H7 (cell line): ENCODE data around the gene TINAGL1. TPM values are rescaled to one million over a fixed set of nuclear protein-coding genes. Genes with fewer than 3 reads are reported as not detected.

Experiments
- DNase-seq: peaks from one replicate; pipeline ENCODE4 v3.0.0; 2012
- H3K27me3 ChIP-seq: 2 replicates; pipeline ENCODE4 v1.6.0; 2011; ENCODE audit warnings: mild to moderate bottlenecking, low read length; ENCODE audit not compliant: control insufficient read depth, insufficient read depth
- H3K36me3 ChIP-seq: replicated peaks from 2 replicates; pipeline ENCODE4 v1.5.1; 2011; ENCODE audit warnings: low read length; ENCODE audit not compliant: control insufficient read depth, insufficient read depth
- H3K4me3 ChIP-seq: 2 replicates; pipeline ENCODE4 v1.5.1; 2011; ENCODE audit warnings: low read depth, mild to moderate bottlenecking, control low read depth, low read length, moderate library complexity; ENCODE audit not compliant: insufficient read depth
- total RNA-seq: library from RNA; depleted of rRNA; stranded (reverse); fragments of >200 nt; shearing (Covaris generic); gene quantifications from 2 replicates; pipeline ENCODE4 v1.2.3, GENCODE V29; 2014

TINAGL1 gene
- total RNA-seq, 1 experiment from 2014 or later, result 11.5 TPM

DNA sequence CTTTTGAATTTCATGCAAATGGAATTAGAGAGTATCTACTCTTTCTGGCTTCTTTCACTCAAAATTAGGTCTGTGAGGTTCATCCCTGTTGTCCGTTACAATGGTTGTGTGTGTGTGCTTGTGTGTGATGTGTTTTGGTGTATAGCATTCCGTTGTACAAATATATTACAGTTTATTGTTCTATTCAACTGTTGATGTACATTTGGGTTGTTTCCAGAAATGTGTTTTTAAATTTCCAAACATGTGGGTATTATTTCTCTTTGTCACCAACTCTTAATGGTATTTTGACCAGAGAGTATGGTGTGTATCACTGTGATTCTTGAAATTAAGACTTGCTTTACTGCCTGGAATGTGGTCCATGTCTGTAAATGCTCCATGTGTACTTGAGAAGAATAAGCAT is 24.3 kb downstream of the TINAGL1 start:
- Histone ChIP-seq H3K36me3 (no peaks in the 10 kb centered on the region), H3K27me3 (no peaks in the 10 kb centered on the region)

DNA sequence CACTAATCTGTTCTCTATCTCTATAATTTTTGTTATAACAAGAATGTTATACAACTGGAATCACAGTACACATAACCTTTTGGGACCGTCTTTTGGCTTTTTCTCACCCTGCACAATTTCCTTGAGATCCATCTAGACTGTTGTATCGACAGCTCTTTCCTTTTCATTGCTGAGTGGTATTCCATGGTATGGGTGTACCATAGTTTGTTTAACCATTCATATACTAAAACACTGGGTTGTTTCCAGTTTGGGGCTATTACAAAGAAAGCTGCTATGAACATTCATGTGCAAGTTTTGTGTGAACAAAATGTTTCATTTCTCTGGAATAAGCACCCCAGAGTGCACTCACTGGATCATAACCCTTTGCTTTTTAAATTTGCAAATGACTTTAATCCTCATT is 25.8 kb downstream of the TINAGL1 start:
- Histone ChIP-seq H3K27me3 (no peaks in the 10 kb centered on the region), H3K4me3 (no peak overlapping the region), H3K36me3 (no peaks in the 10 kb centered on the region)
- DNase-seq, result no peak

More for the DNA sequence above, 24.3 kb downstream of the TINAGL1 start:
- no peak for DNase-seq
- H3K4me3 ChIP-seq, result no peak overlapping the region

DNA sequence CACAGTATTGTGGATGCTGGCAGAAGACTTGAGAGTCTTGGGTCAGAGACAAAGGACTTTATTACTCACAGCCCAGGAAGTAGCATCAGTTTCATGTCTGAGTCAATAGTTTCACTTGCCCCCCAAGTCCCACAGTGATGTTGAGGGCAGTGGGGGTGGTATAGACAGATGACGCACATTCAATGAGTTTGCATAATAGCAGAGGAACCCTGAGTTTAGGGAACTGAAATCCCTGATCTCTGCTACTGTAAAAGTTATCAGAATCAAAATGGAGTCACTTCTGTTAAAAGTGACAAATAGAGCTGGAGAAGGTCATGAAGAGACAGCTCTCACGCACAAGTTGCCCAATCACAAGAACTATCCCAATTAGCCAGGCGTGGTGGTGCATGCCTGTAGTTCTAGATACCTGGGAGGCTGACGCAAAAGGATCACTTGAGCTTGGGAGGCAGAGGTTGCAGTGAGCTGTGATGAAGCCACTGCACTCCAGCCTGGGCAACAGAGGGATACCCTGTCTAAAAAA is 29.7 kb downstream of the TINAGL1 start:
- Histone ChIP-seq H3K36me3 (no peaks in the 10 kb centered on the region), H3K4me3 (no peak overlapping the region), H3K27me3 (no peaks in the 10 kb centered on the region)
- no peak for DNase-seq

DNA sequence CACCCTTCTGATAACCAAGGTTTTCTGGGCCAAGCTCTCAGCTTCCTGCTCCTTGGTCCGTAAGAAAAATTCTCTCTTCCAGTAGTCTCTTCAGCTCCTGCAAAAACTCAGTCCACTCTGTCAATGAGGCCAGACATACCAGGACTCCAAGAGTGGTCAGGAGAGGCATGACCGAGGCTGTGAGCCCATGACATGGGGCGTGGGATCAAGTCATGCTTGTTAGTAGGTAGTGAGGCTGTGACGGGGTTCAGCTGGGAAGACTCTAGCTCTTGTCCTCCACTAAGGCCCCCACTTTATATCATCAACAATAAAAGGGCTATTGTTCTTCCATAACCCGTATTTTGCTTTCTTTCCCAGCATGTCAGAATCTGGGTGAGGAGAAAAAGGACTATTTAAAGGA is 31.0 kb downstream of the TINAGL1 start:
- Histone ChIP-seq H3K27me3 (no peaks in the 10 kb centered on the region), H3K36me3 (no peaks in the 10 kb centered on the region), H3K4me3 (no peak overlapping the region)
- DNase-seq, result no peak

DNA sequence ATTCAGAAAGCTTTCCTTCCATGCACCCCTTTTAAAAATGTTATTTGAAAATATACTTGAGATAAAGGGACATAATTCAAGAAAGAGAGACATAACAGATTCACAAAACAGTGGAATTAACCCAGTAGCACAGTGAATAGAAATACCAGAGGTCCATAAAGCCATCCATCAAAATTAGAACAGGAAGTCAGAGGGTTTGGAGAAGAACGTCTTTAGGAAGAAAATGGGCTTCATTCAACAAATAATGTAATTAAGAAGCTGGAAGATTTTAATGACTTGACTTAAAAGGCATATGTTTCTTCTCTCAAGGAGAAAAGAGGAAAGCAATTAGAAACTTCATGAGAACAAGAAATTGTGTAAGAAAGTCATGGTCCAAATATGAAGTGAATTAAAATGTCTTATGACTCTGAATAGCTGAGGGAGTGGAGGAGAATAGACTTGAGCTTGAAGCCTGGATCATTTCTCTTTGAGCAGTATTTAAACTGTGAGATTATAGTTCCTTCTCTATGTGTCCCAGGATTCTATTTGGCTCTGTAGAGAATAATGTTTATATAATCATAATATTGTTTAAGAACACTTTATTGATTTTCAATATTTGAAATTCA is 33.3 kb downstream of the TINAGL1 start:
- no peak for DNase-seq
- Histone ChIP-seq H3K4me3 (no peak overlapping the region), H3K36me3 (no peaks in the 10 kb centered on the region), H3K27me3 (no peaks in the 10 kb centered on the region)

DNA sequence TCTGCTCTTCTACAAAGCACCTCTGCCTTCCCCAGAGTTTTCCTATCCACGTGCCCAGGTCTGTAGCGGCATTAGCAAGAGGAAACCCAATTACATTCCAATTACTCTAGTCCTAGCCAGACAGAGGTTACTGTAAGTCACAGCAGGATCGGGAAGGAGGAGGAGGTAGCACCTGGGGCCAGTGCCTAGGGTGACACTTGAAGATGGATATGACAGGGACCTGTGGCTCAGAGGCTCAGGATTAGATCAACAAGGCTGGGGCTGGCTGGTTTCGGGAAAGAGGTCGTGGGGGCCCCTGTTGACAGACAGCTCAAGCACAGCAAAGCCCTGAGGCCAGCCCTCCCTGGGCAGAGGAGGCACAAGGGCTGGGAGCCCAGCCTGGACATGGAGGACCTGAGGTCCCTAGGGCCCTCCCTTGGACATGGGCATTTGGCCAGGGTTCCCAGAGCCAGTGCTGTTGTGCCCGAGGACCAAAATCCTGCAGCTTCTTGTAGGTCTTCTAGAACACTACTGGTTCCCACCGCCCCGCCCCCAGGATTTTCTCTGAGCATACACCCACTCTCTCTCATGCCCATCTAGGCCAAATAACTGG is 38.2 kb downstream of the TINAGL1 start:
- no peak for DNase-seq
- no peak overlapping the region for H3K4me3 ChIP-seq
- no peaks in the 10 kb centered on the region for H3K36me3 ChIP-seq
- peaks cover 30% of the 10 kb centered on the region for H3K27me3 ChIP-seq

DNA sequence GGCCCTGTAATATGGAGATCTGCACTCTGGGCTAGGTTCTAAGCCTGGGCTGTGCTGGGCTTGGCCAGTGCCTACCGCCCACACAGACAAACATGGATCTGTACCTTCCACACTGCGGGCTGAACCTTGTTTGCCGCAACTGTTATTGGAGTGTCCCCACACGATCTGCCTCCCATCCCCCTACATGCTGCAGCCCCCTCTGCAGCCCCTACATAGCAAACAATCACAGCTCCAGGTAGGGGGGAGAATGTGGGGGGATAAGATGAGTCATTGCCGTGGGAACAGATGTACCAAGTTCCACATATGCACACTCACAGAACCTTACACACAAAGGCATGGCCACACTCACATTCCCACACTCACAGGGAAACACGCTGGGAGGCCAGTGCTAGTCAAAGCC is 39.1 kb downstream of the TINAGL1 start:
- no peak for DNase-seq
- H3K36me3 ChIP-seq, result no peaks in the 10 kb centered on the region
- H3K27me3 ChIP-seq, result peaks cover 30% of the 10 kb centered on the region
- no peak overlapping the region for H3K4me3 ChIP-seq

DNA sequence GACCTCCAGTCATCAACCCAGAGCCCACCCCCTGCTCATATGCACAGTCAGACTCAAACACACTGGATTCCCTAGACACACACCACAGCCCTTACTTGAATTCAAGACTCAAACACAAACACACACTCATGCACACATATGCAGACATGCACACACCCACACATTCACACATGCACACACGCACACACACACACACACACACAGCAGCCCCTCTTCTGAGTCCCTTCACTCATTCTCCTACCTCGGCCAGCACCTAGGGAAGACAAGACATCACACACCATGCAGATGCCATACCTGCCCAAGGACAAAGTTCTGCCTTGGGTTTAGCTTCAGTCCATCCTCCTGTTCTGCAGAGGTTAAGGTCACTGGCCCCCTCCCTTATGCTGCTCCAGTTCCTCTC is 39.6 kb downstream of the TINAGL1 start:
- no peak for DNase-seq
- Histone ChIP-seq H3K27me3 (peaks cover 30% of the 10 kb centered on the region), H3K4me3 (no peak overlapping the region)

DNA sequence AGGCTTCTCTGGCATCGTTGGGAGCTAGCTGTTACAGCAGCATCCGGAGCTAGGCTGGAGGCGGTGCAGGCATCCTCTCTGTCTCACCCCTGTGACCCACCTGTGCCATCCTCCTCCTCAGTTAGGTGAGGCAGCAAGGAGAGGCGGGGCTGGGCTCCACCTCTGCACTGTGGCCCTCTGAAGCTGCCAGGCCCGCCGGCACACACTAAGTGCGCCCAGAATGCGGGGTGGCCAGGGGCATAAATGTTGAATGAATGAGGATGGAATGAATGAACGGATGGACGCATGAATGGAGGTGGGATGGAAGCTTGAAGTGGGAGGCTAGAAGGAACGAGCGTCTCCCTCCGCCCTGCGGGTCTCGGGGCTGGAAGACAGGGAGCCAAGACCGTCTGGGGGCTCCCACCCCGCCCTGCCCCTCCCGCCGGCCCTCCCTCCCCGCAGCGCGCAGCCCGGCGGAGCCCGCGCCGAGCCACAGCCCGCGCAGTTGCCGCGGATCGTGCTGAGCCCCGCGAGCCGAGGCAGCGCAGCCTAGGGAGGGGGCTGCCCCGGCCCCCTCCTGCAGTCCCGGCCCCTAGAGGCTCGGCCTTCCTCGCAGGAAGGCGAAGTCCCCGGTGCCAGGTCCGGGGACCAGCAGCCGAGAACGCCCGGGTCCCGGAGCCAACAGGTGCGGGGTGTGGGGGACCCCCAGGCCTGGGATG is 41.1 kb downstream of the TINAGL1 start, which contains the start of gene HCRTR1:
TSS of gene HCRTR1 (plus strand) at position 472 of the 698 bp plus-strand sequence. CDS start 1,504 bp downstream, outside the sequence.
- Histone ChIP-seq H3K27me3 (peaks cover 30% of the 10 kb centered on the region), H3K36me3 (no peaks in the 10 kb centered on the region), H3K4me3 (peak within 1 kb of the TSS; percentile 75)
- DNase-seq, result peak; percentile 81

More for the DNA sequence above, 39.6 kb downstream of the TINAGL1 start:
- no peaks in the 10 kb centered on the region for H3K36me3 ChIP-seq

DNA sequence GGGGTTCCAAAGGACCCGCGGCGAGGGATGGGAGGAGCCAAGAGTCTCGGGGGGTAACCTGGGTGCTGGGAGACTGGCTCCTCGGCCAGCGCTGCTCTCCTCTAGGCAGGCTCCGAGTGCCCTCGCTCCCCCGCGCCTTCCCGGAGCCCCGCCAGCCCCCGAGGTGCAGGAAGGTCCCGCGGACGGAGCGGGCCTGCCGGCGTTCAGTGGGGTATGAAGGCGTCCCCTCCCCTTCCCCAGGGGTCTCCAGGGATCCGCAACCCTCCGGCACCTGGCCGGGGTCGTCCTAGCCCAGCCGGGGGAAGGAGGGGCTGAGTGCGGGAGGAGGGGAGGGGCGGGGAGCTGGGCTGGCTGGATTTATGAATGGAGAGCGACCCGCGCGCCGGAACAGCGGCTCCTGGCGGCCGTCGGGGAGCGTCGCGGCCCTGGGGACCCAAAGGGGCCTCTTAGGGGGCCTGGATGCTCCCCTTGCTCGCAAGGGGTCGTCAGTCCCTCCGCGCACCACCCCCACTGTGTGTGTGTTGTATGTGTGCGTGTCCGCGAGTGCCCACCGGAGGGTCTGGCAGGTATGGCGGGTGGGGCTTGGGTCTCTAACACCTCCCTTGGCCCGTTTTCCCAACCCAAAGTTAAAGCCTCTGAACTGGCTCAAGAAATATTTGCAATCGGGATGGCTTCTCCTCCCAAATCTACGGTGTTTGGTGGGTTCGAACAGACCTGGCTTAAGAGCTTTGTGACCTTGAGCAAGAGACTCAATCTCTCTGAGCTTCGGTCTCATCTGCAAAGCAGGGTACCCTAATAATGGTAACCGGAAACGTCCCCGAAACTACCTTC is 41.8 kb downstream of the TINAGL1 start:
- Histone ChIP-seq H3K4me3 (peak overlapping the region; percentile 75), H3K36me3 (no peaks in the 10 kb centered on the region), H3K27me3 (peaks cover 30% of the 10 kb centered on the region)
- peak; percentile 97 for DNase-seq

DNA sequence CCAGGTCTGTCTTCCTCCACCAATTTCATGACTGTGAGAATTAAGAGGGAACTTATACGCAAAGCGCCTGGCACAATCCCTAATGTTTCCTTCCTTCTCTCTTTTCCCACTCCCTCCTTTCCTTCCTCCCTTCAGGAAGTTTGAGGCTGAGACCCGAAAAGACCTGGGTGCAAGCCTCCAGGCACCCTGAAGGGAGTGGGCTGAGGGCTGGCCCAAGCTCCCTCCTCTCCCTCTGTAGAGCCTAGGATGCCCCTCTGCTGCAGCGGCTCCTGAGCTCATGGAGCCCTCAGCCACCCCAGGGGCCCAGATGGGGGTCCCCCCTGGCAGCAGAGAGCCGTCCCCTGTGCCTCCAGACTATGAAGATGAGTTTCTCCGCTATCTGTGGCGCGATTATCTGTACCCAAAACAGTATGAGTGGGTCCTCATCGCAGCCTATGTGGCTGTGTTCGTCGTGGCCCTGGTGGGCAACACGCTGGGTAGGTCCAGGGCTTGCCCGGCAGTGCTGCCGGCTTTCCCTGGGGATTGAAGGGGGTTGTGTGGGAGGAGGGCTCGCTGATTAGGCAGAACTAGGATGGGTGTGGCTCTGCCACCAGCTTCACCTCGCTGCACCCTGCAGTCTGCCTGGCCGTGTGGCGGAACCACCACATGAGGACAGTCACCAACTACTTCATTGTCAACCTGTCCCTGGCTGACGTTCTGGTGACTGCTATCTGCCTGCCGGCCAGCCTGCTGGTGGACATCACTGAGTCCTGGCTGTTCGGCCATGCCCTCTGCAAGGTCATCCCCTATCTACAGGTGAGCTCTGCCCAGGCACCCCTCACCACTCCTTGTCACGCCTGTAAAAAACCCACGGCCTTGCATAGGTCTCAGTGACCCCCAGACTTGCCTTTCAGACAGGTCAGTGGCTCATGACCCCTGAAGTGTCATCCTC is 42.9 kb downstream of the TINAGL1 start:
- Histone ChIP-seq H3K27me3 (peaks cover 30% of the 10 kb centered on the region), H3K4me3 (no peak overlapping the region), H3K36me3 (no peaks in the 10 kb centered on the region)
- DNase-seq, result peak; percentile 37

DNA sequence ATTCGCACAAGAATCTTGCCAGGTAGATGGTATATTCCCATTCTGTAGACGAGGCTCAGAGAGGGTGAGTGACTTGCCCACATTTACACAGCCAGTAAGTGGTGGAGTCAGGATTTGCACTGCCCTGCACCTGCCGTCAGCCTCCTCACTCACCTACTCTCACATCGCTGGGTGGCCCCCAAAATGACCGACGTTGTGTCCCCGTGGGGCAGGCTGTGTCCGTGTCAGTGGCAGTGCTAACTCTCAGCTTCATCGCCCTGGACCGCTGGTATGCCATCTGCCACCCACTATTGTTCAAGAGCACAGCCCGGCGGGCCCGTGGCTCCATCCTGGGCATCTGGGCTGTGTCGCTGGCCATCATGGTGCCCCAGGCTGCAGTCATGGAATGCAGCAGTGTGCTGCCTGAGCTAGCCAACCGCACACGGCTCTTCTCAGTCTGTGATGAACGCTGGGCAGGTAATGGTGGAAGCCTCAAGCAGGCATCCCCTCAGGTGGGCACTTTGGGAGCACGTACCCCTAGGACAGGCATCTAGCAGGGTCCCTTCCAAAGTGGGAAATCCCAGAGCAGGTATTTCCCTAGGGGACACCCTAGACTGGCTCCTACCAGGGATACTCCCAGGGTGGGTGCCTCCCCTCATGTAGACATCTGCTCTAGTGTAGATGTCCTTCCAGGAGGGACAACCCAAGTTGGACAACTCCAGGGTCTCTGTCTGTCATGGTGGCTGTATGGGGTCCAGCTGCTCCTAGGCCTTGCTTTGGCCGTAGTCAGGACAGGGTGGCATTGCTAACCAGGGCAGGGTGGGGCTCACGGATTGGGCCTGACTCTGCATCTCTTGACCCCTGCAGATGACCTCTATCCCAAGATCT is 44.5 kb downstream of the TINAGL1 start:
- H3K27me3 ChIP-seq, result peaks cover 27% of the 10 kb centered on the region
- peak; percentile 25 for DNase-seq
- no peak overlapping the region for H3K4me3 ChIP-seq
- no peaks in the 10 kb centered on the region for H3K36me3 ChIP-seq

DNA sequence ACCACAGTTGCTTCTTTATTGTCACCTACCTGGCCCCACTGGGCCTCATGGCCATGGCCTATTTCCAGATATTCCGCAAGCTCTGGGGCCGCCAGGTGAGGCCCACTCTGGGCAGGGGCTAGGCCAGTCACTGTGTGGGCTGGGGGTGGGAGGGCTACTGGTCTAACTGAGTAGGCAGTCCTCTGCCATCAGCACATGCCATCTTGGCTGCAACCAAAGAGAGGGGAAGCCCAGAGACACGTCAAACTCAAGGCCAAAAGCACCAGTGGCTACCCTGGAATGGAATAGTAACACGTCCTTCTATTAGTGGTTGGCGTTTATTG is 45.1 kb downstream of the TINAGL1 start:
- DNase-seq, result peak; percentile 23
- Histone ChIP-seq H3K36me3 (no peaks in the 10 kb centered on the region), H3K4me3 (no peak overlapping the region), H3K27me3 (peaks cover 21% of the 10 kb centered on the region)
